NCI-H1092 treated with DMSO at 0.1 percent for 48 hours (cell line): Measurements from ENCODE around the gene DNER.
A peak's percentile ranks its signal among the peaks of the same experiment; 100 is the strongest.

ENCODE experiments used
- DNase-seq: peaks from one replicate; lab custom pipeline; 2025; lab: John Stamatoyannopoulos, UW

The DNER gene

DNA sequence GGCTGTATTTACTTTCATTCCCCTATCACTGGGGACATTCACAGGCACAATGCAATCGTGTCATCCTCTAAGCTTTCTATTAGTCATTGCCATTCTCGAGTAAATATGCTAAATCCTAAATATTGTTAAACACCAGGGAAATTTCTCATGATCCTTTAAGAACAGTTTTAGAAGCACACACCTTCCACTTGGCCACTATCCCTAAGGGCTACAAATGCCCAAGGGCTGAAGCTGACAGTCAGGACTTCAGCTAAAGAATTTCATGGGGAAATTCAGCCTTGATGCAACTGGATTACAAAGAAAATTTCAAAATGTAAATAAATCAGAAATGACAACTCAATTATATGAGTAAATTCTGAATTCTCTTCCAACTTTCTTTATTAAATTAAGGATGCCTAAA, 280.2 kb downstream of the DNER start:
- DNase-seq, result no peak

DNA sequence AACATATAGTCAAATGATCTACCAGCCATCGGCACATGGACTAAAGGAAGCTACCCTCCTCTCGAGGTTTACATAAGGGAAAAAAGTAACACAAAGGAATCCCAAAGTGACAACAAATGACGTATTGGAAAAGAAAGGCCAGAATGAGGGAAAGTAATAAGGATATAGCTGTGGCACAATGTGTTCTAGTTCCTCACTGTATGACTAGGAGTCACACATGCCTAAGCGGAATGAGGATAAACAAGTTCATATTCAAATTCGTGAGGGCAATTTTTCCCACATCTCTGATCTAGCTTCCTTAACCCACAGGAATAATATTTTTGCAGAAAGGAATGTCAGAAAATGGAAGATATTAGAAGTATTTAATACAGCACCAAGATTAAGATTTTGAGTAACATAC, 281.0 kb downstream of the DNER start:
- DNase-seq, result no peak

DNA sequence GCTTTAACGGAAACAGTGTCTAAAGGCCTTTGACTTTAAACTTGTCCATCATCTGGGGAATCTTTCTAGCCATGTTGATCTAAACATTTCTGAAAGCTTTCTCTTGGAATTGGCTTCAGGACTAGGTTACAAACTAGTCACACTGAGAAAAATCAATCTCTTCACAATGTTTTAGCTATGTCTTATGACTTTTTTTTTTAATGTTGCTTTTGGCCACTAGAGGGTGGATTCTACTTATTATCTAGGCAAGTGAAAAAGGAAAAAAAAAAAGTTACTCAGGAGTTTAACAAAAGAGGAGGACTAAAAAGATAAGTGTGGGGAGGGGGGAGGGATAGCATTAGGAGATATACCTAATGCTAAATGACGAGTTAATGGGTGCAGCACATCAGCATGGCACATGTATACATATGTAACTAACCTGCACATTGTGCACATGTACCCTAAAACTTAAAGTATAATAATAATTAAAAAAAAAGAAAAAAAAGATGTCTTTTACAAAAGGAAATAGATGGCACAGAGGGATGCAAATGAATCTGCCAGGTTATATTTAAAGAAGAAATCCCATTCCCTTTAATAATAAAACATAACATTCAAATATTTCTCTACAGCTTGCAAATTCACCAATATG, 282.9 kb downstream of the DNER start:
- DNase-seq, result peak; percentile 32

DNA sequence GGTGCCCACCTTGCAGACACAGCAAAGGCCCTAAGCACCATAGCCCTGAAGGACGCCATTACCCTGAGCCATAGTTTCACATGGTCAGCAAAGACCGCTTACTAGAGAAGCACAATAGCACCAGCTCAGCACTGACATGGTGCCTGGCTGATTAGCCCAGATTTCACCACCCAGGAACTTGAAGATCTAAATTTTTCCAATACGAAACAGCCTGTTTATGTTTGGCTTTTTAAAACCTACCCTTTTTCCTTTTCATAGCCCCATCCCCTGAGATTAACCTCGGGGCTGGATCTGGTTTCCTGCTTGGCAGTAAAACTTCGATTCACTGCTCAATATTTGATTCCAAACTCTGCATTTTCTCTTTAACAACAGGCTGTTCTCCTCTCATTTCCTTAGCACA, 284.8 kb downstream of the DNER start:
- DNase-seq, result no peak

DNA sequence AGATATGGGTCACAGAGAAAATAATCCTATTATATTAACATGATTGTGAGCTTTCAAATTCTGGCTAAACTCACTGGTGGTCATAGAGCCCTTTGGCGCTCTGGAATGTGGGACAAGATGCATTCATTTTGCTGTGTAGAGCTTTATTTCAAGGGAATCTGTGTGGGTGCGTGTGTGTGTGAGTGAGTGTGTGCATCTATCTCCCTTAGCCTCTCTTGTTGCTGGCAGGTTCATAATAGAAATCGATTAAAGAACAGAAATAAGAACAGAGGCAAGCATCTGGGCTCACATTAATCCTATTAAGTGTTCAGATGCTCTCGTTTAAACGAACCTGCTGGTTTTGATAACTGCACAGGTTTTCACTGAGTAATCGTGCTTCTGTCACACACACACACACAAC, 287.9 kb downstream of the DNER start:
- DNase-seq, result no peak

DNA sequence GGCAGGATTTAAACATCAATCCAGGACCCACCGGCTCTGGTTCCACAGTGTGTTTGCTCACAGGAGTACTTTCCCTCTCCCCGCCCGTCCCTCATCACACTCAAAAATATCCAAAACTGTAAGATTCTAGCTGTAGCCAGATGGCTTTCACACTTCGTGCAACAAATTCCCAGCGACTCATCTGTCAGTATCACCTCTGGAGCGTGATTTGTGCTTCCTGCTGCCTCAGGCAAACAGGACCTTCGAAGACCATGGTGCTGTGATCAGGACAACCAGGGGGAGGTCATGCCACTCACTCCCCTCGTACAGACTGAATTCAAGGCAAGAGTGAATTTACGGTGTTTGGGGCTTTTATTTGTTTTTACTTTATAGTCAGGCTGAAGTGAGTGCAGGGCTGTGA, 288.8 kb downstream of the DNER start:
- no peak for DNase-seq

DNA sequence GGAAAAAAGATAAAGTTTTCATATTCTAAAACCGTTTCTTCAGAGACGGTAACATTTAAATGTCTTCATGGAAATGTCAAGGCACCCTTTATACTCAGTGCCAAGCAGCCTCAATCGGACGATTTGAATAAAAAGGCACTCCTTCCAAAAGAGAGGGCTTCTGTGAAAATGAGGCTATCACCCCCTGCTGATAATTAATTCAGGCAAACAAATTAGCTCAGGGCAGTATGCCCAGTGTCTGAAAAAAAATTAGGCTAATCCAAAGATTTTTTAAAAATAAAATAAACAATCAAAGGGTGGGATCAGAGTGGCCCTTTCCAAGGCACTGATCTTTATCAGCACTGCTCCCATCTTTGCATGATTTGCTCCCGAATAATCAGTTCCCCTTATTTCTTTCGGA, 292.3 kb downstream of the DNER start:
- peak; percentile 50 for DNase-seq

DNA sequence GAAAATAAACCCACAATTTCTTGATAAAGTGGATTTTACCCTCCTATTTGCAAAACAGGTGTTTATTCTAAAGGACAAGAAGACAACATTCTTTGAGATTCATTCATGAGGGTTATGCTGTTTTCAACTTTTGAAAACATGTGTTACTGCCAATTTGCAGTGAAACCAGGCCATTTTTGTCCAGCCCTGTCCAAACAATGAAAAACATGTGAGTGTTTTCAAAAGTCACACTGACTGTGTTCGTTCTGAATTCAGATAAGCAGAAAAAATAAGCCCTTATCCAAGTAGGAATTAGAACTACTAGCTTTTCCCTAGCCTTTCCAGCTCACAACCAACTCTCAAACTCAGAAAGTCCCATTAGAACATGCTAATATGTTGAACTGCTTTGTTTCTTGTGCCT, 295.2 kb downstream of the DNER start:
- no peak for DNase-seq

DNA sequence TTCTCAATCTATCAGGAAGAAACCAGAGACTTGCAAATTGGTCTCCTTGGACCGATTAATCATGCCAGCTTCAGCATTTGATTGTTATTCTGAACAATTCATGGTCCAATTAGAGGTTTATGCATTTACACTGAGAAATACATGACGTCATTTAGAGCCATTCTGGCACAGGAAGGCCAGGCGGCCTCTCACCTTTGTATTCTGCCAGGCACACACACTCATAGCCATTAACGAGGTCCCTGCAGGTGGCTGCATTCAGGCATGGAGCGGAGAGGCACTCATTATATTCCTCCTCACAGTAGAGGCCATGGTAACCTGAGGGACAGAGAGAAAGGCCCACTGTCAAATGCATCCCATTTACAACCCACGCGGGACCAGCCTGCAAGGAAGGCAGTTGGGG, 296.4 kb downstream of the DNER start:
- DNase-seq, result peak; percentile 89

DNA sequence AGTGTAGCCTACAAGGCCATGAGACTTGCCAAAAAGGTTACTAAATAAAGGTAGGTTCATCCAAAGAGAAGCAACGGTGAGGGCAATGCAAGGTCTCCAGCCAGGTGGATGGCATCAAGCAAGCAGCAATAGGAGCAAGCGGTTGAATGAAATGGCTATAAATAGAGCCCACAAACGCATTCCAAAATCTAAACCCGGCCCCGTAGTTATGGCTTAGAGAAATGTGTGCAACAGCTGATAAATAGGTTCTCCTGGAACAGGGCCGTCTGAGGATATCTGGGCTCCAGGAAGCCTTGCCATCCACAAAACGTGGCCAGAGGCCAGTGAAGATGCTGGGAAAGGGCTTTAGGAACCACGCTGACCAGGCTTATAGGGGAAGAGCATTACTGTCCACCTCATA, 297.2 kb downstream of the DNER start:
- DNase-seq, result no peak

DNA sequence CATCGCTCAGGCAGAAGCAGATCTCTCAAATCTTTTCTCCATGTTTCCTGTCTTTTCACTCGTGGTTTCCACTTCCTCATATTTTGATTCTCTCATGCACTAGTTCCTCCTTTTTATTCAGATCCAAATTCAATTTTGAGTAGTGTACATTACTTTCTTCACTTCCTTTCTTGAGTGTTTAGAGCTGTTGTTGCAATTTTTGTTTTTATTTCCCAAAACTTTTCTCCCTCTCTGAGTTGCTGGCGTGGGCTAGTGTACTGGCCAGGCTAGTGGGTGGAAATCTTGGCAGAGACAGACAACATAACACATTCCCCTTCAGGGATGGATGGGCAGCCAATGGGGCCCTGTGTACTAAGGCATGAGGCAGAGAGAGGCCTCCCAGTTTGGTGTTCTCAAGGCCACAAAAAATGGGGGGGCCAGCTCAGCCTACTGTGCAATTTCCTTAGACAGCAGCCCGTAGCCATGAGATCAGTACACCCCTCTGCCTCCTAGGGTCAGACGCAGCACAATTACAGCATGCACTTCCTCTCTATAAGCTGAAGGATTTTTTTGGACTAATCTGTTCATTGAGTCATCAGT, 298.1 kb downstream of the DNER start:
- no peak for DNase-seq

DNA sequence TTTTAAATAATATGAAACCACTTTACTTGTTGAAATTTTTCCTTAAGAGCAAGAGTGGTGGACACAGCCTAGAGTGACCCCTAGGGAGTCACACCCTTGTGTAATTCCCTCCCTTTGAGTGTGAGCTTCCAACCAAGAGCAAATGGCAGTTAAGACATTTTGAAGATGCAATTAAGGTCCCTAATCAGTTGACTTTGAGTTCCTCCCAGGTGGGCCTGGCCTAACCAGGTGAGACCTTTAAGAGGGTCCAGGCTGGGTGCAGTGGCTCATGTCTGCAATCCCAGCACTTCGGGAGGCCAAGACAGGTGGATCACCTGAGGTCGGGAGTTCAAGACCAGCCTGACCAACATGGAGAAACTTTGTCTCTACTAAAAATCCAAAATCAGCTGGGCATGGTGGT, 299.7 kb downstream of the DNER start:
- no peak for DNase-seq

DNA sequence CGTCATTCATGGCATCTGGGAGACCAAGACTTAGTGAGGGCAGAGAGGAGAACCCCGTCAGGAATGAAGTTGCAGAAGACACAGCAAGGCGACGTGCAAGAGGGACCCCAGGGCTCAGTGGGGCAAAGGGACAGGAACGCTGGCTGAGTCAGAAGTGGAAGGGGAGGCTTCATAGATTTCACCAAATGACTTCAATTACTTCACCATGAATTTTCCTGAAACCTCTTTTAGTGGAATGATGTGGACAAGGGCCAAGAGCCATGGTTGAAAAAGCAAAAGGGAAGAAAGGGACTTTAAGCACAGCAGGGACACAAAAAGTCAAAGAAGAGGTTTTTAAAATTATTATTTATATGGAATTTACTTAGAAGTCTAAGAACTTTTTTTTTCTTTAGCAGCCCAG, 301.7 kb downstream of the DNER start:
- DNase-seq, result no peak

DNA sequence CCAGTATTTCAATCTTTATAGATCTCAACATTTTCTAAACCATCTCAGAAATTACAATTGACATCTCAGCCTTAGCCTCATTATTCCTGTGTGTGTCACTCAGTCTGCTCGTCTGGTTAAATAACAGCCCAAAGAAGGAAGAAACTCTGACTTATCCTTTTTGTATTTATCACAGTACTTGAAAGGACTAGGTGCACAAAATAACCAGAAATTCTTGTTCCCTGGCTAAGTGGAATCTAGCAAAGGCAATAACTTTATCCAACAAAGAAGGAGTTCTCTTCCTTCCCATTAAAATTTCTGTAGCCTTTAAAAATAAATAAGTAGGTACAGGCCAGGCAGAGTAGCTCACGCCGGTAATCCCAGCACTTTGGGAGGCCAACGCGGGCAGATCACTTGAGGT, 303.4 kb downstream of the DNER start:
- DNase-seq, result no peak

DNA sequence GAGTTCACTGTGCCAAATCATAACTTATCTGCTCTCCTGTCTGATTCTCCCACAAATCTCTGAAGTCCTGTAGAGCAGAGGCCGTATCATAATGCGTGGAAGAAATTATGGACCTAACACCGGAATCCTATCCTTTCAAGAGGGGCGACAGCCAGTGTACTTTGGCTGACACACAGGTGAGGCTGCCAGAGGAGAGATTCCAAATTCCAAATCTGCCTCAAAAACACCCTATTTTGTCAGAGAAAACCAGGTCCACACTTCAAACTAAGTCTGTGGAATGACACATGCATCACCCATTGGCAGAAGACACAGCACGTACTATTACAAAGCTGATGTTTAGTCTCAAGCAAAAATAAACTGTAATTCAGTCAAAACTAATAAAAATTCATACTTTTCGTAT, 304.1 kb downstream of the DNER start:
- no peak for DNase-seq

DNA sequence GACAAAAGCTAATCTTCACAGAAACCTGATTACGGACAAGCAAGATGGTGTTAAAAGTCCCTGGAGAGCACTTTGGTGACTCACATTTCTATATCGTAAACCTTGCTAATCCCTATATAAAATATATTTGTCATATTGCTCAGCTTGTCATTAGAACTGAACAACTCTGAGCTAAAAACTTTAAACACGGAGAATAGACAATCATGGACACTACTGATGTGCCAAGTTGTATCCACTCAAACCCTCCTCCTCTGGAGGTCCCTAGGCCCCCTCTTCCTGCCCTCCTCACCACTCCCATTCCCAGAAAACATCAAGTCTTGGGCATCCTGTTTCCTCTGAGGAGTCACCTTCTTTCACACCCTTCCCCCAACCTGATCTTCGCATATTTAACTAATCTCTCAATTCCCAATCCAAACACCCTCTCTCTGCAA, 304.6 kb downstream of the DNER start:
- DNase-seq, result no peak

DNA sequence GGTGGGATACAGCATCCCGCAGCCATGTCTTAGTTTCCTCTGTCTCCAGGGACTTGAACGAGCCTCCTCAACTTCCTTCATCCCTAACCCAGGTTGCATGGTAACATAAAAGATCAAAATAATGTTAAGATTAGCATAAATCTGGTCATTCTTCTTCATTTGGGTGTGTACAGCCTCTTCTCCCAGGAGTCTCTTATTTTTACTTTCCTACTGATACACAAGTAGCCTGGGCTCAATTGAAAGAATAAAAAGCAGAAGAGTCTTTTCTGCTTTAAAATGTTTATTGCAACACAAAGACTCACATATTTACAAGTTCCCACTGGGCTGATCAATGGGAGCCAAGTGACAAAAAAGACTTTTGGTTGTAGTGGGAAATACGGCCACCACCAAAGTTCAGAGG, 305.4 kb downstream of the DNER start:
- no peak for DNase-seq

DNA sequence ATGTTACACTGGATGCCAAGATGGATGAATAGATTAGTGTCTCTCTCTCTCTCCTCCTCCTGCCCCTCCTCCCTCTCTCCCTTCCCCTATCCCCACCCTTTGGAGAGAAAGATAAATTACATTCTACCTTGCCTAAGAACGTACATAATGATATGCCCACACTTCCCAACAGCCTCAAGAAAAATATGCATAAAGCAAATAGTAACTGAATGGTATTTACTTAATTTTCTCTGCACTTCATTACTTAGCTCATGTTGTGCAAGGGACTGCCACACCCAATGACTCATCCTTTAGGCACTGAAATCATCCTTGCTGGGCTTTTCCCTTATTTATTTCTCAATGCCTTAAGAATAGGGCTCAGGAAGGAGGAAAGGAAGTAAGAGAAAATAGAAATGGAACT, 306.0 kb downstream of the DNER start:
- no peak for DNase-seq

DNA sequence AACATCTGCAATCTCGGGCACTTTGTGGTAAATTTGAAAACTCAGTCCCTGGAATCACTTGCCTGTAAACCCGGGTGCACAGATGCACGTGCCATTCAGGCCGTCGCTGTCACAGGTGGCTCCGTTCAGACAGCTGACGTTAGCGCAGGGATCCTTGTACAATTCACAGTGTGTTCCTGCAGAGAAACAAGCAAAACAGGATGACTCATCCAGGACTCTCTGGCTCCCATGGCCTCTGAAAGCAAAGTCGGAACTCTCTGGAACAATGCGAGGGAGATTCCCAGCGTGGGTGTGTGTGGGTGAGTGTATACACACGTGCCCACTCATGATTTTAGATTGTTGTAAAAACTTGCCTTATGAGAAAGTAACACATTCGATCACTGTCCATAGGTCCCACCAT, 307.2 kb downstream of the DNER start:
- DNase-seq, result no peak

DNA sequence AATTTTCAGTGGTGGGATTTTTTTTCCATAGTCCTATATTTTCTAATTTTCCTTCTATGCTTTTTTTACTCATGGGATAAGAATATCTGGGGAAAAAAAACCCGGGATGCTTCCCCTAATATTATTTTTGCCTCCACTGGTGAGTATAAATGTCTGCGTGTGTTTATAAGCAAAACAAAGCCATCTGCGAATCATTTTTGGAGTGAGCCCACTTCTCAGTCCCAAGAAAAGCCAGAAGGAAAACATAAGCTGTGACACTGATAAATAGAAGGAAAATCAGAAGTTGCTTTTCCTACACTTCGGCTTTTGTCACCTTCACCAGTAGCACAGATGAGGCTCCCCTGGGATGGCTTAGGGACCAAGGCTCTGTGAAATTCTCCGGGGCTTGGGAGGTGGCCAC, 308.6 kb downstream of the DNER start:
- DNase-seq, result no peak

DNA sequence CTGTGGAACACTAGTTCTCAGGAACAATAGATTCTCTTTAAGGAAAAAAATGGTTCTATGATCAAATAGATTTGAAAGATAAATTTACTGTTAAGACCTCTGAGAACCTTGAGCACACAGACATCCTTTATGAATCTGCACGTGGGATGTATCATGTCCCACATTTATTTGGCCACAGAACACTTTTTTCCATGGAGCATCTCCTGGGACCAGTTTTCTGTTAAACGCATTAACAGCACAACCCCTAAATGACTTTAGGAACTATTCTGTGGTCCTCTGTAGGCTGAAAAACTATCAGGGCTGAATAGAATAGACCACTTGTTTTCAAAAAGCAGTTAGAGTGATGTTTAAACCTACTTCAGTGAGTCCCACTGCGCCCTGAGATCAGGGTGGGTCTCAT, 311.1 kb downstream of the DNER start:
- DNase-seq, result no peak

DNA sequence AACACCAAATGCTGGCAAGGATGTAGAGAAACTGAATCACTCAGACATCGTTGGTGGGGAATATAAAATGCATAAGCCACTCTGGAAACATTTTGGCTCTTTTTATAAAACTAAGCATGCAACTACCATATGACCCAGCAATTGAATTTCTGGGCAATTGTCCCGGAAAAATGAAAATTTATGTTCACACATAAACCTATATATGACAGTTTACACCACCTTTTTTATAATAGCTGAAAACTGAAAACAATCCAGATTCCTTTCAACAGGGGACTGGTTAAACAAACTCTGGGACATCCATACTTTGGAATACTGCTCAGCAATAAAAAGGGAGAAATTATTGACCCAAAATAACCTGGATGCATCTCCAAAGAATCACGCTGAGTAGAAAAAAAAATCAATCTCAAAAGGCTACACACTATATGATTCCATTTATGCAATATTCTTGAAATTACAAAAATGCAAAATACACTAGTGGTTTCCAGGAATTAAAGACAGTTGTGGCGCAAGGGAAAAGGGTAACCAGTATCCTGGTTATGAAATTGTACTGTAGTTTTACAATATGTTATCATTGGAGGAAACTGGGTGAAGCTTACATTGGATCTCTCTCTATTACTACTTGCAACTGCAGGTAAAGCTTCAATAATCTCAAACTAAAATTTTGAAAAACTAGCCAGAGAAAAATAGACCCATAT, 313.0 kb downstream of the DNER start:
- DNase-seq, result no peak

DNA sequence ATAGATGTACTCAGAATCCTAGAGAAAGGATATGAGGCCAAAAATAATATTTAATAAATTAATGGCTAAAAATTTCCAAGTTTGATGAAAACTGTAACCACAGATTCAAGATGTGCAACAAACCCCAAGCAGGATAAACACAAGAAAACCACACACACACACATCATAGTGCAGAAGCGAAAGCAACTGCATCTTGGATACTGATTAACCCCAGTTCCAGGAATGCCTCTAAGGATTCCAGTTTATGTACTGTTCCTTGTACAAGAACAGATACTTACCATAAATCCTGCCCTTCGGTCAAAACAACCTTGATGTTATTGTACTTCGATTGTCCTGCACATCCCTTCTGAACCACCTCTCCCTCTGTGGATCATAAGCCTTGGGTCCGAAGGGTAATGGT, 320.4 kb downstream of the DNER start:
- no peak for DNase-seq

DNA sequence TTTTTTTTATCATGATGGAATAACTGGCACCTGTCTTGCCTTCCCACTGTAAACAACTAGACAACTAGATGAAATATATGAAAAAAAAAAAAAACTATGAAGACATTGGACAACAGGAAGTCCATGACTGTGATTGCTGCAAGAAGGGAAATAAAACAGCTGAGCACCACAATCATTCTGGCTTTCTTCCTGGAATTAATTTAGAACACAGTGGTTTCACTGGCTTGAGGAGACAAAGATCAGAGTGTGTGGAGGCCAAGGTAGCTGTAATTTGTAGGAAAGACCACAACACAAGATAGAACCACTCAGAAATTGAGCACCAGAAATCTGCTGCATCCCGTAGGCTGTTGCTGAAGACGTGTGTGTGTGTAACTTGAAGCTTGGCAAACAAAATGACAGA, 322.2 kb downstream of the DNER start:
- DNase-seq, result no peak
